H9 (cell line): ENCODE data around the gene SLC2A3. TPM values are rescaled to one million over a fixed set of nuclear protein-coding genes. Genes with fewer than 3 reads are reported as not detected.
"Not testable (repeated sequence)": the region's sequence is repeated elsewhere in the genome, so short reads cannot be mapped to it uniquely, and the experiment has no call there.

ENCODE experiments used
- DNase-seq: peaks from one replicate; pipeline ENCODE4 v3.0.0-alpha.2; 2017
- H2AFZ ChIP-seq: one replicate; pipeline ENCODE4 v1.6.1; 2013; ENCODE audit warnings: mild to moderate bottlenecking, low read length, control low read depth, moderate library complexity
- H2AK5ac ChIP-seq: 2 replicates; pipeline ENCODE4 v1.6.1; 2013; ENCODE audit warnings: low read length, control low read depth, mixed read lengths; ENCODE audit not compliant: insufficient read length
- H2BK120ac ChIP-seq: one replicate; pipeline ENCODE4 v1.6.1; 2013; ENCODE audit warnings: low read depth, mild to moderate bottlenecking, low read length, control low read depth, inconsistent platforms; ENCODE audit not compliant: poor library complexity, severe bottlenecking
- H2BK12ac ChIP-seq: 2 replicates; pipeline ENCODE4 v1.6.1; 2013; ENCODE audit warnings: low read length, control low read depth, mixed read lengths, low read depth; ENCODE audit not compliant: insufficient read length
- H2BK15ac ChIP-seq: 2 replicates; pipeline ENCODE4 v1.6.1; 2013; ENCODE audit warnings: low read depth, low read length, control low read depth
- H2BK20ac ChIP-seq: one replicate; pipeline ENCODE4 v1.6.1; 2013; ENCODE audit warnings: low read depth, mild to moderate bottlenecking, low read length, control low read depth, inconsistent platforms; ENCODE audit not compliant: poor library complexity, severe bottlenecking
- H2BK5ac ChIP-seq: 2 replicates; pipeline ENCODE4 v1.6.1; 2013; ENCODE audit warnings: low read length, control low read depth, mixed read lengths; ENCODE audit not compliant: insufficient read length
- H3K14ac ChIP-seq: 2 replicates; pipeline ENCODE4 v1.6.1; 2013; ENCODE audit warnings: low read length, control low read depth; ENCODE audit not compliant: insufficient read depth
- H3K18ac ChIP-seq: 2 replicates; pipeline ENCODE4 v1.6.1; 2013; ENCODE audit warnings: low read depth, mild to moderate bottlenecking, mixed read lengths, low read length, control low read depth; ENCODE audit not compliant: insufficient read length
- H3K23ac ChIP-seq: 2 replicates; pipeline ENCODE4 v1.6.1; 2013; ENCODE audit warnings: low read length, control low read depth, mixed read lengths, low read depth; ENCODE audit not compliant: insufficient read length
- H3K23me2 ChIP-seq: 2 replicates; pipeline ENCODE4 v1.6.1; 2013; ENCODE audit warnings: low read depth, mild to moderate bottlenecking, mixed read lengths, low read length, control low read depth; ENCODE audit not compliant: insufficient read length, poor library complexity, severe bottlenecking
- H3K27ac ChIP-seq: 2 replicates; pipeline ENCODE4 v1.5.1; 2013; ENCODE audit warnings: low read length, control low read depth, mixed read lengths, low read depth; ENCODE audit not compliant: insufficient read length
- H3K27me3 ChIP-seq: 2 replicates; pipeline ENCODE4 v1.6.1; 2013; ENCODE audit warnings: low read length, control low read depth, inconsistent platforms; ENCODE audit not compliant: insufficient read depth
- H3K4ac ChIP-seq: 2 replicates; pipeline ENCODE4 v1.6.1; 2013; ENCODE audit warnings: low read depth, mild to moderate bottlenecking, control low read depth, inconsistent platforms, low read length, moderate library complexity
- H3K4me1 ChIP-seq: 2 replicates; pipeline ENCODE4 v1.6.1; 2013; ENCODE audit warnings: low read length, control low read depth, inconsistent platforms; ENCODE audit not compliant: insufficient read depth
- H3K4me2 ChIP-seq: 2 replicates; pipeline ENCODE4 v1.6.1; 2013; ENCODE audit warnings: low read length, control low read depth, mixed read lengths; ENCODE audit not compliant: insufficient read length, insufficient read depth
- H3K56ac ChIP-seq: 2 replicates; pipeline ENCODE4 v1.6.1; 2013; ENCODE audit warnings: low read depth, mild to moderate bottlenecking, mixed read lengths, low read length, control low read depth; ENCODE audit not compliant: insufficient read length
- H3K79me1 ChIP-seq: 2 replicates; pipeline ENCODE4 v1.6.1; 2013; ENCODE audit warnings: low read depth, mild to moderate bottlenecking, moderate library complexity, low read length, control low read depth, inconsistent platforms; ENCODE audit not compliant: insufficient read depth, poor library complexity, severe bottlenecking
- H3K79me2 ChIP-seq: 2 replicates; pipeline ENCODE4 v1.6.1; 2013; ENCODE audit warnings: low read length, control low read depth, inconsistent platforms; ENCODE audit not compliant: insufficient read depth
- H3K9ac ChIP-seq: 2 replicates; pipeline ENCODE4 v1.6.1; 2013; ENCODE audit warnings: low read length, control low read depth, mixed read lengths; ENCODE audit not compliant: insufficient read length; ENCODE audit errors: extremely low read depth
- H3K9me3 ChIP-seq: one replicate; pipeline ENCODE4 v1.6.1; 2013; ENCODE audit warnings: low read depth, low read length, inconsistent platforms; ENCODE audit not compliant: control insufficient read depth
- H3T11ph ChIP-seq: one replicate; pipeline ENCODE4 v1.6.1; 2013; ENCODE audit warnings: mild to moderate bottlenecking, low read length, control low read depth, inconsistent platforms
- H4K20me1 ChIP-seq: one replicate; pipeline ENCODE4 v1.6.1; 2013; ENCODE audit not compliant: control insufficient read depth, insufficient read length, insufficient read depth
- H4K5ac ChIP-seq: 2 replicates; pipeline ENCODE4 v1.6.1; 2013; ENCODE audit warnings: low read depth, mild to moderate bottlenecking, mixed read lengths, low read length, control low read depth; ENCODE audit not compliant: insufficient read length
- H4K8ac ChIP-seq: replicated peaks from 2 replicates; pipeline ENCODE4 v1.6.1; 2013; ENCODE audit warnings: low read length, control low read depth, mixed read lengths, low read depth; ENCODE audit not compliant: insufficient read length
- H4K91ac ChIP-seq: 2 replicates; pipeline ENCODE4 v1.6.1; 2013; ENCODE audit warnings: low read depth, mild to moderate bottlenecking, moderate library complexity, mixed read lengths, low read length, control low read depth; ENCODE audit not compliant: insufficient read length
- H3K27ac Mint-ChIP-seq, 3 experiments: 2 replicates in 2 of 3; 3 replicates in 1 of 3; pipeline ENCODE4 v1.8.0; 2020 to 2021; ENCODE audit warnings: mixed read lengths in 3 of 3, mild to moderate bottlenecking in 1 of 3, moderate library complexity in 1 of 3
- H3K27me3 Mint-ChIP-seq: 2 replicates; pipeline ENCODE4 v1.8.0; 2021; ENCODE audit warnings: low read depth, mild to moderate bottlenecking, moderate library complexity, mixed read lengths
- H3K36me3 Mint-ChIP-seq, 3 experiments: 2 replicates in 2 of 3; 3 replicates in 1 of 3; pipeline ENCODE4 v1.8.0; 2020 to 2021; ENCODE audit warnings: low read depth in 3 of 3, mixed read lengths in 3 of 3; ENCODE audit not compliant: insufficient read depth in 1 of 3
- H3K4me1 Mint-ChIP-seq, 2 experiments: 2 replicates each; pipeline ENCODE4 v1.8.0; 2020; ENCODE audit warnings: mixed read lengths in 2 of 2
- H3K4me3 Mint-ChIP-seq, 2 experiments: 2 replicates in 1 of 2; 3 replicates in 1 of 2; pipeline ENCODE4 v1.8.0; 2020 to 2021; ENCODE audit warnings: mild to moderate bottlenecking in 2 of 2, mixed read lengths in 2 of 2, moderate library complexity in 1 of 2
- H3K9me3 Mint-ChIP-seq, 2 experiments: 2 replicates in 1 of 2; 3 replicates in 1 of 2; pipeline ENCODE4 v1.8.0; 2020; ENCODE audit warnings: mild to moderate bottlenecking in 2 of 2, mixed read lengths in 2 of 2, moderate library complexity in 1 of 2
- WGBS: extraction: QIAGEN DNeasy Blood & Tissue Kit; methylation state at CpG from one replicate; pipeline ENCODE4 v1.1.7; 2013; ENCODE audit warnings: missing lambda C conversion rate, low lambda C conversion rate, mixed read lengths; ENCODE audit not compliant: insufficient read length; ENCODE audit errors: extremely low coverage; 5-methylcytosine and 5-hydroxymethylcytosine counted together
- total RNA-seq: library from RNA; stranded (reverse); gene quantifications from 2 replicates; pipeline ENCODE4 v1.2.1, GENCODE V29; 2021

Gene SLC2A3
- total RNA-seq, 1 experiment from 2014 or later, result 569 TPM

DNA sequence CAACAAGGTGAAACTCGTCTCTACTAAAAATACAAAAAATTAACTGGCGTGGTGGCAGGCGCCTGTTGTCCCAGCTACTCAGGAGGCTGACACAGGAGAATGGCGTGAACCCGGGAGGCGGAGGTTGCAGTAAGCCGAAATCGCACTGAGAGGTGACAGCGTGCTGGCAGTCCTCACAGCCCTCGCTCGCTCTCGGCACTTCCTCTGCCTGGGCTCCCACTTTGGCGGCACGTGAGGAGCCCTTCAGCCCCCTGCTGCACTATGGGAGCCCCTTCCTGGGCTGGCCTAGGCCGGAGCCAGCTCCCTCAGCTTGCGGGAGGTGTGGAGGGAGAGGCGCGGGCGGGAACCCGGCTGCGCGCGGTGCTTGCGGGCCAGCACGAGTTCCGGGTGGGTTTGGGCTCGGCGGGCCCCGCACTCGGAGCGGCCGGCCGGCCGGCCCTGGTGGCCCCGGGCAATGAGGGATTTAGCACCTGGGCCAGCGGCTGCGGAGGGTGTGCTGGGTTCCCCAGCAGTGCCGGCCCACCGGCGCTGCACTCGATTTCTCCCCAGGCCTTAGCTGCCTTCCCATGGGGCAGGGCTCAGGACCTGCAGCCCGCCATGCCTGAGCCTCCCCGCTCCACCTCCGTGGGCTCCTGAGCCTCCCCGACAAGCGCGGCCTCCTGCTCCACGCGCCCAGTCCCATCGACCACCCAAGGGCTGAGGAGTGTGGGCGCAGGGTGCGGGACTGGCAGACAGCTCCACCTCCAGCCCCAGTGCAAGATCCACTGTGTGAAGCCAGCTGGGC is 54.8 kb downstream of the SLC2A3 start:
- H3K36me3 Mint-ChIP-seq, result not testable (repeated sequence)

More for the DNA sequence above, 54.8 kb downstream of the SLC2A3 start:
- not testable (repeated sequence) for DNase-seq, H3K4me3 Mint-ChIP-seq, H3K56ac ChIP-seq, H2BK15ac ChIP-seq, H3K14ac ChIP-seq, H2AK5ac ChIP-seq, H2AFZ ChIP-seq, H4K91ac ChIP-seq, H3K27me3 Mint-ChIP-seq, H3K4me2 ChIP-seq, H3K9ac ChIP-seq, H3K9me3 ChIP-seq, H2BK12ac ChIP-seq, H4K8ac ChIP-seq, H4K20me1 ChIP-seq, H3K18ac ChIP-seq, H3K27ac ChIP-seq, H3T11ph ChIP-seq, H3K23ac ChIP-seq, H3K79me1 ChIP-seq, H3K27me3 ChIP-seq, H3K23me2 ChIP-seq, H2BK20ac ChIP-seq, H2BK5ac ChIP-seq, H2BK120ac ChIP-seq, H3K4me1 ChIP-seq, H3K9me3 Mint-ChIP-seq, H4K5ac ChIP-seq, H3K4ac ChIP-seq, H3K79me2 ChIP-seq
- WGBS, result no CpG with 5 or more reads among the region's 52 CpGs
- peaks cover 12 to 25% of the 10 kb centered on the region in 2 experiments for H3K4me1 Mint-ChIP-seq
- peak overlapping the region in 1 of 3 experiments; percentile 75; a peak in 1 of 7 replicates for H3K27ac Mint-ChIP-seq
